ENCODE results near the gene MUCL3. TPM values are rescaled to one million over a fixed set of nuclear protein-coding genes. Genes with fewer than 3 reads are reported as not detected.
A peak's percentile ranks its signal among the peaks of the same experiment; 100 is the strongest.

Gene MUCL3
- total RNA-seq, 1 experiment from 2014 or later: not detected

DNA sequence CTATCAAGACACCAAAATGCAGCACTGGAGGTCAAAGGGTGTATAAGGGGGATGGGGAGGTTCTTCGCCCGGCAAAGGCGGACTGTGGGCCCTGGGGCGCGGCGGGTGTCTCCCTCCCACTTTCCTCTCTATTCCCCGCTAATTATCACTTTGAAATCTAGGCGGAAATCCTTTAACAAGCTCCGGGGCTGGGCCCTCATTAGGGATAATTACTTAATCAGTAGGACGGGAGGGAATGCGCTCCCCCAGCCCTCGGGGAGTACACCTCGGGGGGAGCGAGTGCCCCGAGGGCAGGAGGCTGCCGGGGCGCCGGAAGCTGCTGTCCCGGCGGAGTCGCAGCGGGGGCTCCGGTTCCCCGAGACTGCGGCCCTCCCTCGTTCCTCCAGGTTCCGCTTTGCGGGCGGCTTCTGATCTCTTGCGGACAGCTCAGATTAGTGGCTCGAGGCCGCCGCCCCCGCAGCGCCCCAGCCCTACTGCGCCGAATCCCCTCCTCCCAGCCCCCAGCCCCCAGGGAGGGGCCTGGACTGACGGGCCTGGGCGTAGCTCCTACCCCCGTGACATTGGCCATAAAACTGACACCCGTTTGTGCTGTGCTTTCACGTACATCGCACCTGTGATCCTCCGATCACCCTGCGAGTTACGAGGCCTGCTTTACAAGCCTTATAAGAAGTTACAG is 14.7 kb downstream of the MUCL3 start:
- intact Hi-C loops (cut with micrococcal nuclease; ENCODE audit: unreplicated experiment): no loop called here
- Histone ChIP-seq H3K9me3 (no peaks in the 10 kb centered on the region), H3K4me1 (0 out of 2 replicates have a peak, but pooled peaks cover 4% of the 10 kb centered on the region), H3K36me3 (ENCODE audit: control insufficient read depth, insufficient read depth, low read length) (no peaks in the 10 kb centered on the region), H3K4me3 (ENCODE audit: low read depth, low read length) (peak overlapping the region; percentile 53), H3K27me3 (replicated peaks; ENCODE audit: control insufficient read depth, insufficient read depth, low read length) (no peaks in the 10 kb centered on the region; the same call in 1 of the 2 replicates)
- Mint-ChIP-seq H3K9me3 (ENCODE audit: unreplicated experiment) (peaks cover 23% of the 10 kb centered on the region), H3K4me3 (ENCODE audit: unreplicated experiment) (peak overlapping the region; percentile 71), H3K27me3 (ENCODE audit: insufficient read depth, unreplicated experiment) (no peaks in the 10 kb centered on the region), H3K27ac (ENCODE audit: unreplicated experiment) (no peak overlapping the region), H3K4me1 (ENCODE audit: low read depth, unreplicated experiment) (peaks cover 6% of the 10 kb centered on the region), H3K36me3 (ENCODE audit: insufficient read depth, unreplicated experiment) (no peaks in the 10 kb centered on the region)
- DNase-seq: peak; percentile 59 to 60
- POLR2A ChIA-PET: no interaction called here
- CTCF ChIA-PET: interaction anchor here (0.6 to 1.2 kb wide), 5 partner anchors 13 to 115 kb away, joined by 3 to 6 read pairs (median 5); partner anchors contain the start of gene VARS2
- no peak for TF ChIP-seq CTCF (IDR thresholded peaks at IDR 0.05; ENCODE audit: insufficient read depth in 1 of 2, low read depth in 1 of 2, low read length in 1 of 2, severe bottlenecking in 1 of 2, unreplicated experiment in 1 of 2)
- BruUV-seq (replicated peaks): no TSS peak

GRCh38 chr6:30957716-30958115 is 16.9 kb downstream of the MUCL3 start:
- no peaks in the 10 kb centered on the region for H3K27me3 Mint-ChIP-seq (ENCODE audit: insufficient read depth, unreplicated experiment)
- H3K4me3 Mint-ChIP-seq (ENCODE audit: unreplicated experiment): no peak overlapping the region
- H3K4me3 ChIP-seq (ENCODE audit: low read depth, low read length): no peak overlapping the region
- CTCF ChIA-PET: no interaction called here
- no peaks in the 10 kb centered on the region for H3K9me3 ChIP-seq
- intact Hi-C loops (cut with micrococcal nuclease; ENCODE audit: unreplicated experiment): no loop called here
- H3K4me1 Mint-ChIP-seq (ENCODE audit: low read depth, unreplicated experiment): peaks cover 12% of the 10 kb centered on the region
- H3K4me1 ChIP-seq: 0 out of 2 replicates have a peak, but pooled peaks cover 4% of the 10 kb centered on the region
- H3K36me3 ChIP-seq (ENCODE audit: control insufficient read depth, insufficient read depth, low read length): no peaks in the 10 kb centered on the region
- no peaks in the 10 kb centered on the region; the same call in 1 of the 2 replicates for H3K27me3 ChIP-seq (replicated peaks; ENCODE audit: control insufficient read depth, insufficient read depth, low read length)
- POLR2A ChIA-PET: no interaction called here
- no peak for TF ChIP-seq CTCF (IDR thresholded peaks at IDR 0.05; ENCODE audit: insufficient read depth in 1 of 2, low read depth in 1 of 2, low read length in 1 of 2, severe bottlenecking in 1 of 2, unreplicated experiment in 1 of 2)
- BruUV-seq (replicated peaks): no TSS peak
- no peaks in the 10 kb centered on the region for H3K36me3 Mint-ChIP-seq (ENCODE audit: insufficient read depth, unreplicated experiment)
- DNase-seq: no peak
- no peak overlapping the region for H3K27ac Mint-ChIP-seq (ENCODE audit: unreplicated experiment)
- H3K9me3 Mint-ChIP-seq (ENCODE audit: unreplicated experiment): peaks cover 1% of the 10 kb centered on the region

DNA sequence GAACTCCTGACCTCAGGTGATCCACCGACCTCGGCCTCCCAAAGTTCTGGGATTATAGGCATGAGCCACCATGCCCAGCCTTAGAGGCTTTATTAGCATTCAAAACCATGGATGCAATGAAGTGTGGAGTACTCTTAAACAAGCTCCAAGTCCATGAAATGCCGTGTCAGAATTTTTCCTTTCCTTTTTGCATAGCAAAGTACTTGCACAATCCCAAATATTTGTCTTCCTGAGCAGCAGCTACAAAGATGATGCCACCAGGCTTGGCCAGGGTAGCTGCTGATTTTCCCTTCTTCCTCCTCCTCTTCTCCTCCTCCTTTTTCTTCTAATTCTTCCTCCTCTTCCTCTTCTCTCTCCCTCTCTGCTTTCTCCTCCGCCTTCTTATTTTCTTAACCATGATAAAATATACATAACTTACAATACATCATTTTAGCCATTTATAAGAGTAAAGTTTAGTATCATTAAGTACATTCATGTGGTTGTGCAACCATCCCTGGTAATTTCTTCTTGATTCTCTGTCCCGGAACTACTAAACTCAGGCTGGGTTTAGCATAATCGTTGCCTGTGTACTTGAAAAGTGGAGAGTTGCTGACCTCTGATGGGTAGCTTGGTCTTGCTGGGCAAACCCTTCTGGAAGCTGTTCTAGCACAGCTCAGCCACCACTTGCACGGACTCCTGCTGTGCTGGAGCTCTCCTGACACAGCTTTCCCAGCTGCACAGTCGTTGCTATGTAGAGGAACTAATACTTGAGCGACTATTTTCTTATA is 20.3 kb downstream of the MUCL3 start:
- intact Hi-C loops (cut with micrococcal nuclease; ENCODE audit: unreplicated experiment): no loop called here
- Histone ChIP-seq H3K4me3 (ENCODE audit: low read depth, low read length) (no peak overlapping the region), H3K27me3 (replicated peaks; ENCODE audit: control insufficient read depth, insufficient read depth, low read length) (no peaks in the 10 kb centered on the region; the same call in 1 of the 2 replicates), H3K36me3 (ENCODE audit: control insufficient read depth, insufficient read depth, low read length) (no peaks in the 10 kb centered on the region), H3K4me1 (0 out of 2 replicates have a peak, but pooled peaks cover under 1% of the 10 kb centered on the region), H3K9me3 (no peaks in the 10 kb centered on the region)
- CTCF ChIA-PET: interaction anchor here (0.6 to 1.3 kb wide), 7 partner anchors 13 to 126 kb away, joined by 3 to 5 read pairs (median 4); partner anchors contain the start of gene VARS2
- peaks cover 12% of the 10 kb centered on the region for H3K4me1 Mint-ChIP-seq (ENCODE audit: low read depth, unreplicated experiment)
- DNase-seq: no peak
- no peak overlapping the region for H3K27ac Mint-ChIP-seq (ENCODE audit: unreplicated experiment)
- no peak for TF ChIP-seq CTCF (IDR thresholded peaks at IDR 0.05; ENCODE audit: insufficient read depth in 1 of 2, low read depth in 1 of 2, low read length in 1 of 2, severe bottlenecking in 1 of 2, unreplicated experiment in 1 of 2)
- no TSS peak for BruUV-seq (replicated peaks)
- H3K9me3 Mint-ChIP-seq (ENCODE audit: unreplicated experiment): no peaks in the 10 kb centered on the region
- POLR2A ChIA-PET: no interaction called here
- H3K27me3 Mint-ChIP-seq (ENCODE audit: insufficient read depth, unreplicated experiment): peaks cover 1% of the 10 kb centered on the region
- H3K4me3 Mint-ChIP-seq (ENCODE audit: unreplicated experiment): no peak overlapping the region
- no peaks in the 10 kb centered on the region for H3K36me3 Mint-ChIP-seq (ENCODE audit: insufficient read depth, unreplicated experiment)

All from Caco-2 (cell line).